Stimulated activated CD4-positive, alpha-beta T cell treated with anti-CD3 and anti-CD28 coated beads, Interleukin-4, amount 100 ng/mL, for 24 hours (primary cell): Measurements from ENCODE around the gene ZNF568.

Experiments
- DNase-seq: peaks from one replicate; pipeline ENCODE4 v3.0.0-alpha.2; 2020

The ZNF568 gene

GRCh38 chr19:36915992-36916830 lies at the start of gene ZNF568, which contains the start of gene ZNF829:
TSS of gene ZNF568 (plus strand) at chr19:36916332. CDS start at chr19:36922771, 6,439 bp downstream.
TSS of gene ZNF829 (minus strand) at chr19:36916291. CDS start at chr19:36915167, 1,124 bp downstream.
- peak; percentile 94 for DNase-seq

DNA sequence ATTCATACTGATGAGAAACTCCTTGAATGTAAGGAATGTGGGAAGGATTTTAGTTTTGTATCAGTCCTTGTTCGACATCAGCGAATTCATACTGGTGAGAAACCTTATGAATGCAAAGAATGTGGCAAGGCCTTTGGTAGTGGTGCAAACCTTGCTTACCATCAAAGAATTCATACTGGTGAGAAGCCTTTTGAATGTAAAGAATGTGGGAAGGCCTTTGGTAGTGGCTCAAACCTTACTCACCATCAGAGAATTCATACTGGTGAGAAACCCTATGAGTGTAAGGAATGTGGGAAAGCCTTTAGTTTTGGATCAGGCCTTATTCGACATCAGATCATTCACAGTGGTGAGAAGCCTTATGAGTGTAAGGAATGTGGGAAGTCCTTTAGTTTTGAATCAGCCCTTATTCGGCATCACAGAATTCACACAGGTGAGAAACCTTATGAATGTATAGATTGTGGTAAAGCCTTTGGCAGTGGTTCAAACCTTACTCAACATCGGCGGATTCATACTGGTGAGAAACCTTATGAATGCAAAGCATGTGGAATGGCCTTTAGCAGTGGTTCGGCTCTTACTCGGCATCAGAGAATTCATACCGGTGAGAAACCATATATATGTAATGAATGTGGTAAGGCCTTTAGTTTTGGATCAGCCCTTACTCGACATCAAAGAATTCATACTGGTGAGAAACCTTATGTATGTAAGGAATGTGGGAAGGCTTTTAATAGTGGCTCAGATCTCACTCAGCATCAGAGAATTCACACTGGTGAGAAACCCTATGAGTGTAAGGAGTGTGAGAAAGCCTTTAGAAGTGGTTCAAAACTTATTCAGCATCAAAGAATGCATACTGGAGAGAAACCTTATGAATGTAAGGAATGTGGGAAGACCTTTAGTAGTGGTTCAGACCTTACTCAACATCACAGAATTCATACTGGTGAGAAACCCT lies 38.9 kb upstream of the ZNF568 start:
- no peak for DNase-seq

DNA sequence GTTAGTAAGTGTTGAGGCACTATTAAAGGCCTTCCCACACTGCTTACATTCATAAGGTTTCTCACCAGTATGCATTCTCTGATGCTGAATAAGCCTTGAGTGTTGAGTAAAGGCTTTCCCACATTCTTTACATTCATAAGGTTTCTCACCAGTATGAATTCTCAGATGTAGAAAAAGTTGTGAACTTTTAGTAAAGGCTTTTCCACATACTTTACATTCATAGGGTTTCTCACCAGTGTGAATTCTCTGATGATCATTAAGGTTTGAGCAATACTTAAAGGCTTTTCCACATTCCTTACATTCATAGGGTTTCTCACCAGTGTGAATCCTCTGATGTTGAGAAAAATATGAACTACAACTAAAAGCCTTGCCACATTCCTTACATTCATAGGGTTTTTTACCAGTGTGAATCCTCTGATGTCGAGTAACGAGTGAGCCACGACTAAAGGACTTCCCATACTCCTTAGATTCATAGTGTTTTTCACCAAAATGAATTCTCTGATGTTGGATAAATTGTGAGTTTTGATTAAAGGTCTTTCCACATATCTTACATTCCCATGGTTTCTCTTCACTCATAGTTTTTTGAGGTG lies 24.3 kb upstream of the ZNF568 start:
- no peak for DNase-seq

- DNase-seq: no peak
Measured at GRCh38 chr19:36894849-36895383, 21.2 kb upstream of the ZNF568 start.

GRCh38 chr19:36898422-36898821 lies 17.7 kb upstream of the ZNF568 start:
- no peak for DNase-seq

DNA sequence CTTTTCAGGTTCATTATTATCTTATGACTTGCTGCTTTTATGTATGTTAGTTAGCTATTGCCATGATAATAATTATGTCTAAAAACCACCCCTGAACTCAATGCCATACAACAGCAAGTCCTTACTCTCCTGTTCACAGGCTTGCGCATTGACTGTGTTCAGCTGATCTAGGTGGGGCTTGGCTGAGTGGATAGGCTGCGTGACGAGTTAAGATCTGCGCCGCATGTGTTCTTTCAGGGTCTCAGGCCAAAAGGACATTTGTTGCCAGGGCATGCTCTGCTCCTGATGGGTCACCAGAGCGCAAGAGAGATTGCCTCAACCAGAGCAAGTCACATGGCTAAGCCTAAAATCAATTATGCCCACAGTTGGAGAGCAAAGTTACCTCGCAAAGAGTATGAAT lies 859 bp downstream of the ZNF568 start:
- no peak for DNase-seq

GRCh38 chr19:36918090-36918489 lies 2.0 kb downstream of the ZNF568 start:
- no peak for DNase-seq

DNA sequence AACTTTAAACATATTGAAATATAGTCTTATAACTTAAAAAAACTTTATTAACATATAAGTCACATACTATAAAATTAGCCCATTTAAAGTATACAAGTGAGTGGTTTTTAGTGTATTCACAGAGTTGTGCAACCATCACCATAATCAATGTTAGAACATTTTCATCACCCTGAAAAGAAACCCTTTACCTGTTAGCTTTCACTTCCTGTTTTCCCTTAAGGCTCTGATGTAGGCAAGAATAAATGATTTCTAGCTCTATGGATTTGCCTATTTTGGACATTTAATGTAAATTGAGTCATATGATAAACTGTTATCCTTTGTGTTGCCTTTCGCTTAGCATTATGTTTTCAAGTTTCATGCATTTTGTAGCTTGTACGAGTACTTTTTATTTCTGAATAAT lies 15.6 kb downstream of the ZNF568 start:
- DNase-seq: no peak

- DNase-seq: no peak
Measured at GRCh38 chr19:36939153-36939552, 23.0 kb downstream of the ZNF568 start.

DNA sequence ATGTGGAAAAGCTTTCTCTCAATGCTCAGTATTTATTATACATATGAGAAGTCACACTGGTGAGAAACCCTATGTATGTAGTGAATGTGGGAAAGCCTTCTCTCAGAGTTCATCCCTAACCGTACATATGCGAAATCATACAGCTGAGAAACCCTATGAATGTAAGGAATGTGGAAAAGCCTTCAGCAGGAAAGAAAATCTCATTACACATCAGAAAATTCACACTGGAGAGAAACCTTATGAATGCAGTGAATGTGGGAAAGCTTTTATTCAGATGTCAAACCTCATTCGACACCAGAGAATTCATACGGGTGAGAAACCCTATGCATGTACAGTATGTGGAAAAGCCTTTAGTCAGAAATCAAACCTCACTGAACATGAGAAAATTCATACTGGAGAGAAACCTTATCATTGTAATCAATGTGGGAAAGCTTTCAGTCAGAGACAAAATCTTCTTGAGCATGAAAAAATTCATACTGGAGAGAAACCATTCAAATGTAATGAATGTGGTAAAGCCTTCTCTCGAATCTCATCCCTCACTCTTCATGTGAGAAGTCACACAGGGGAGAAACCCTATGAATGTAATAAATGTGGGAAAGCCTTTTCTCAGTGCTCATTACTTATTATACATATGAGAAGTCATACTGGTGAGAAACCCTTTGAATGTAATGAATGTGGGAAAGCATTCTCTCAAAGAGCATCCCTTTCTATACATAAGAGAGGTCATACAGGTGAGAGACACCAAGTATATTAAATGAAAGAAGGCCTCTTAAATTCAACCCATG lies 34.4 kb downstream of the ZNF568 start:
- no peak for DNase-seq

DNA sequence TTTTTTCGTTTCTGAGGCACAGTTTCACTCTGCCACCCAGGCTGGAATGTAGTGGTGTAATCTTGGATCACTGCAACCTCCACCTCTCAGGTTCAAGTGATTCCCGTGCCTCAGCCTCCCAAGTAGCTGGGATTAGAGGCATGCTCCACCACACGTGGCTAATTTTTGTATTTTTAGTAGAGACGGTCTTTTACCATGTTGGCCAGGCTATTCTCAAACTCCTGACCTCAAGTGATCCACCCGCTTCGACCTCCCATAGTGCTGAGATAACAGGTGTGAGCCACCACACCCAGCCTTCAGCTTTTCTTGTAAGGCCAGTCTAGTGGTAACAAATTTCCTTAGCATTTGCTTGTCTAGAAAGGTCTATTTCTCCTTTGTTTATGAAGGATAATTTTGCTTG lies 46.2 kb downstream of the ZNF568 start:
- no peak for DNase-seq

- DNase-seq: no peak
Measured at GRCh38 chr19:36963280-36963679, 47.1 kb downstream of the ZNF568 start.

DNA sequence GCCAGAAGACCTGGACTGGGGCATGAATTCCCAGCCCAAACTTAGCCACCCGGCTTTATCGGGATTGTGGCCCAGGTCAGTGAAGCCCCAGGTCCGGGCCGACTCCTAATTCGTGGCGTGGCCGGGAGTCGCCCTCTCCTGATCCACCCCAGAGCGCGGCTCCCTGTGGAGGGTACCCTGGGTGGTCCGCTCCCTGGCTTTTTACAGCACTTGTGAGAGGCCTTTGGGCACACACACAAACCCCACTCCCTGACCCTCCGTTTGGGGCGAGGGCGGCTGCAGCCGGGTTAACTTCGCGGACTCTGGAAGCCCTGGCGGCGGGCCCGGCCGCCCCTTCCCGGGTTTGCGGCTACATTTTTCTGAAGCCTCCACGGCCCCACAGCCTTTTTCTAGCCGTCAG lies 56.4 kb downstream of the ZNF568 start:
- DNase-seq: peak; percentile 3

DNA sequence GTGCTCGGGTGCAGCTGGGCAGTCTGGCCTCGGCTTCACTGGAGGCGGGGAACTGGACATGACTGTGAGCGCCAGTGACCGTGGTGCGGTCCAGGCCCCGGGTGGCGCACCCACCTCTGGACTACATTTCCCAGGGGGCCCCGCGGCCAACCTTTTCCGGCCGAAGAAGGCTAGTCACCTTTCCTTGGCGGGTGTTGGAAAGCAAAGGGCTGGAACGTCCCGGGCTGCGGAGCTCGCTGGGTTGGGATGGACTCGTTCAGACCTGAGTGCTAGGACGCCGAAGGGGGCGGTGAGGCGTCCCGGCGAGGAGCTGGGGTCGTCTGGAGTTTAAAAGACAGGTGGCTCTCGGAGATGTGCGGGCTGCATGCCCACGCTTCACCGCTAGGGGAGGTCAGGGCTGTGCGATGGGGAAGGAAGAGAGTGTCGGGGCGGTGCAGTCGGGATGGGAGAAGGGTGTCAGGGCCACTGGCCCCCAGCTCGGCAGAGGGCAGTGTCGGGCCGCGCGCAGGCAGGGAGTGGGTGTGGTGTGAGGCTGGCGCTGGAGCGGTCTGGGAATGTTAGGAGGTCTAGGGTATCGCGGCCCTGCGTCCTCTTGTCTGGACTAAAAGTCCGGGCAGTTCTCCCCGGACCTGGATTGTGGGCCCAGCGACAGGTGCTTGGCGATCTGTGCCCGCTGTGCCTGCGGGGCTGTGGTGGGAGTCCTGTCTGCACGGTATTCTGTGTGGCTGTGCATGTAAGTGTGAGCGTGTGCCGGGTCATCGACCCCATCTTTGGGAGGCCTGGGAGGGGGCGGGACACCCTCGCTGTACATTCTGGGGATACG lies 57.1 kb downstream of the ZNF568 start:
- DNase-seq: peak; percentile 79

DNA sequence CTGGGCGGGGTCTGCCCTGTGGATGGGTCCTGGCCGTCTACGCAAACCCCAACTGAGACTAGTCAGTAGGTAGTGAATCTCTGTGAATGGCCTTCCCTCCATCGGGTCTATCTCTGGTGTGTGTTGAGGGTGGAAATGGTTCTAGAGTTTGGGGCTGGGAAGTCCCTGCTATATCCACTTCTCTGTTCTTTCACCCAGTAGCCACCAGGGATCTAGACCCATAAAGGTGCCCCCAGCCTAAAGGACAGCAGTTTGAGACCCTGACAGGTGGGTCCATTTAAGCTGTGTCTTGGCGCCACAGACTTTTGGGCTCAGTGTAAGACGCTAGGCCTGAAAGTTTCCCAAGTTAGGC lies 57.7 kb downstream of the ZNF568 start:
- no peak for DNase-seq

- DNase-seq: no peak
Measured at GRCh38 chr19:36986131-36986530, 70.0 kb downstream of the ZNF568 start.

- DNase-seq: no peak
Measured at GRCh38 chr19:36986601-36987000, 70.5 kb downstream of the ZNF568 start.

DNA sequence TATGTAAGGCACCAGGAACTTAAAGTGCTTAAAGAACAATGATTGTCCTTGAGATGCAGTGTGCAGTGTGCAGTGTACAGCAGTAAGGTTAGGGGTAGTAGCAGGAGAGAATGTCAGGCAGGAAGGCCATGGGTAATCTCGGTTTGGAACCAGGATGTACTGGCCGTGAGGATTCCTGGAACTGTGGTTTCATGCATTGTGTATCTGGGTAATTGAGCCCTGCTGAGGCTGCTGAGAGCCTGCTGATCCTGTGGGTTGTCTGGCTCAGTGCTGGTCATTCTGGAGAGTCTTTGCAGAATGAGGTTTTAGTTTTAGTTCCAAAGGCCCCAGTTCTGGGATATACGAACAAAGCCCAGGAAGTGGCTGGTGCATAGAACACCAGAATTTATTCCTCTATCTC lies 71.0 kb downstream of the ZNF568 start:
- DNase-seq: no peak

DNA sequence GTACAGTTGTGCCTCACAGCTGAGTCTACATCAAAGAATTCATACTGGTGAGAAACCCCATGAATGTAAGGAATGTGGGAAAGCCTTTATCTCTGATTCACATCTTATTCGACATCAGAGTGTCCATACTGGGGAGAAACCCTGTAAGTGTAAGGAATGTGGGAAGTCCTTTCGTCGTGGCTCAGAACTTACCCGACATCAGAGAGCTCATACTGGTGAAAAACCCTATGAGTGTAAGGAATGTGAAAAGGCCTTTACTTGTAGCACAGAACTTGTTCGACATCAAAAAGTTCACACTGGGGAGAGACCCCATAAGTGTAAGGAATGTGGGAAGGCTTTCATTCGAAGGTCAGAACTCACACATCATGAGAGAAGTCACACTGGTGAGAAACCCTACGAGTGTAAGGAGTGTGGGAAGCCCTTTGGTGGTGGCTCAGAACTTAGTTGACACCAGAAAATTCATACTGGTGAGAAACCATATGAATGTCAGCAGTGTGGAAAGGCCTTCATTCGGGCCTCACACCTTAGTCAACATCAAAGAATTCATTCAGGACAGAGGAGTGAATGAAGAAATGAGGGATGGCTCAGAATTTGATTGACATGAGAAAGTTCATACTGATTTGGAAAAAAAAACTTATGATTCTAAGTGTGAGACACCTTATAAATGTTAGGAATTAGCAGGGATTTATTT lies 81.2 kb downstream of the ZNF568 start:
- no peak for DNase-seq

DNA sequence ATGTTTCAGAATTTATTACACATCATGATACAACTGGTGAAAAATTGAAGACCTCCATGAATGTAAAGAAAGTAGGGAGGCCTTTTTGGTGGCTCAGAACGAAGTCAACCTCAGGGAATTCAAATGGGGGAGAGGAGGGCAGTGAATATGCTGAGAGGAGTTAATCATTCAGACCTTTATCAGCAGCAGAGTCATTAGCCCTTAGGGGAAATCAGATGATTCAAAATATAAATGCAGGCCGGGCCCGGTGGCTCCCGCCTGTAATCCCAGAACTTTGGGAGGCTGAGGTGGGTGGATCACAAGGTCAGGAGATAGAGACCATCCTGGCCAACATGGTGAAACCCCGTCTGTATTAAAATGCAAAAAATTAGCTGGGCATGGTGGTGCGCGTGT lies 81.7 kb downstream of the ZNF568 start:
- DNase-seq: no peak

DNA sequence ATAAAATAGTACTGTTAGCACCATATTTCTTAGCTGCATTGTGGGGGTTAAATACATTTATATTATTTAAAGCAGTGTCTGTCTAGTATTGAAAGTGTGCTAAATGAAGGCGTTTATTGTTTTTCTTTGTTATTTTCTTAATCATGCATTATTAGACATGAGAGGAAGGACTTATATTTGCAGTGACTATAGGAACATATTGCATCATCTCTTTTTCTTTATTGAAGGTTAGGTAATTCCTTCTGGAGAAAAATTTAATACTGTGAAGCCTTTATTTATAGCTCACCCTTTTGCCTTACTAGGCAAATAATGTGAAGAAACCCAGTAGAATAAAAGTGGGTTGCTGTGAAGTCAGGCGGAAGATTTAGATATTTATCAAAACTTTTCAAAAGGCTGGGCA lies 83.2 kb downstream of the ZNF568 start:
- no peak for DNase-seq
